SJCRH30 (cell line): ENCODE measurements around the gene MMP24. TPM values are rescaled to one million over a fixed set of nuclear protein-coding genes. Genes with fewer than 3 reads are reported as not detected.
A peak's percentile ranks its signal among the peaks of the same experiment; 100 is the strongest.
"Not testable (repeated sequence)": the region's sequence is repeated elsewhere in the genome, so short reads cannot be mapped to it uniquely, and the experiment has no call there.

Source experiments
- DNase-seq, 2 experiments: peaks; one replicate each; pipeline ENCODE4 v3.0.0-alpha.2; 2015 to 2020
- H3K27ac ChIP-seq: fragments of 250-450 bp; sonication (Bioruptor Pico); 2 replicates; pipeline ENCODE4 v1.5.1; 2020; ENCODE audit warnings: mild to moderate bottlenecking, moderate library complexity
- H3K27me3 ChIP-seq: fragments of 250-450 bp; sonication (Bioruptor Pico); 2 replicates; pipeline ENCODE4 v1.5.1; 2020; ENCODE audit warnings: mild to moderate bottlenecking, moderate library complexity
- H3K36me3 ChIP-seq: fragments of 250-450 bp; sonication (Bioruptor Pico); 2 replicates; pipeline ENCODE4 v1.5.1; 2020; ENCODE audit warnings: mild to moderate bottlenecking, moderate library complexity
- H3K4me1 ChIP-seq: fragments of 250-450 bp; sonication (Bioruptor Pico); 2 replicates; pipeline ENCODE4 v1.5.1; 2020; ENCODE audit warnings: mild to moderate bottlenecking, moderate library complexity
- H3K4me3 ChIP-seq: fragments of 250-450 bp; sonication (Bioruptor Pico); 2 replicates; pipeline ENCODE4 v1.5.1; 2020; ENCODE audit warnings: mild to moderate bottlenecking, moderate library complexity
- H3K9me3 ChIP-seq: fragments of 250-450 bp; sonication (Bioruptor Pico); replicated peaks from 2 replicates; pipeline ENCODE4 v1.5.1; 2020; ENCODE audit warnings: mild to moderate bottlenecking, moderate library complexity
- total RNA-seq: library from RNA; depleted of rRNA; stranded (reverse); fragments of >200 nt; shearing (Covaris generic); gene quantifications from 2 replicates; pipeline ENCODE4 v1.2.3, GENCODE V29; 2014

Gene MMP24
- total RNA-seq, 1 experiment from 2014 or later, result not detected

DNA sequence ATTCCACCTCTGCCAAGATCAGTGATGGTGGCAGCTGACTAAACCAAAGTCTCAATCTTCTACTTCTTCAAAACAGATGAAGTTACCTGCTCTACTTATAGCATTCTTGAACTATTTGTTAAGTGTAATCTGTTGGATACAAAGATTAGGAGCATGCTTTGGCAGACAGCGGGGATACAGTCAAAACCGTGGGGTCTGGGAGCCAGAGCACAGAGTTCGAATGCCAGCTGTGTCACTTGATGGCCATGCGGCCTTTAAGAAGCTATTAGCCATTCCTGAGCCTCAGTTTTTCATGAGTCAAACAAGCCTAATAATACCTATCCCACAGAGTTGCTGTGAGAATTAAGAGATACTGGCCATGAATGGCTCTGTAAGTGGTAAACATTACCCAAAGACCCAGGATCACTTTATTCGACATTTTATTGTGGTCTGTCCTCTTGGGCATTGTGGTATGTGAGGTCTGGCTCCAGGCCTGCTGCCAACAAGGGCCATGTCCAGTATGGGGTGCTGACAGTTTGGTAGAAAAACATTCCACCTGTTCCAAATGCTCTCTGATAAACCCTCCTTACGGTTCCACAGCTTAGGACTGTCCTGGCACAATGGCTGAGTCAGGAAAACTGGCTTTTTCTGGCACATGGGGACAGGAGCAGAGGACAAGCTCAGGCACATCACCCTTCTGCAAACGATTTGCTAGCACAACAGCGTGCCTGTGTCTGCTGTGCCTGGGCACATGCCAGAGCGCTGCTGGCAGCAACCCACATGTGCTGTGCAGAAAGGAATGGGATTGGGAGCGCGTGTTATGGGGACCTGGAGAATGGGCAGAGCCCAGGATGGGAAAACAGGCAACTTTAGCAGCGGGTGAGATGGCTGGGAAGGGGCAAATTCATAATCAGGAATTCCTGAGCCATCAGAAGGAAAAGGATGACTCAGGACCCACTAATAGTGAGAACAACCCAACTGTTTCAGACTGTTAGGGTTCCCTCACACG lies 81.5 kb downstream of the MMP24 start:
- no peaks in the 10 kb centered on the region for H3K9me3 ChIP-seq
- H3K4me3 ChIP-seq, result no peak overlapping the region
- H3K4me1 ChIP-seq, result peaks cover 71% of the 10 kb centered on the region
- no peaks in the 10 kb centered on the region for H3K36me3 ChIP-seq
- no peaks in the 10 kb centered on the region for H3K27me3 ChIP-seq
- peak; percentile 93 to 97 for DNase-seq
- peak overlapping the region; percentile 93 for H3K27ac ChIP-seq

DNA sequence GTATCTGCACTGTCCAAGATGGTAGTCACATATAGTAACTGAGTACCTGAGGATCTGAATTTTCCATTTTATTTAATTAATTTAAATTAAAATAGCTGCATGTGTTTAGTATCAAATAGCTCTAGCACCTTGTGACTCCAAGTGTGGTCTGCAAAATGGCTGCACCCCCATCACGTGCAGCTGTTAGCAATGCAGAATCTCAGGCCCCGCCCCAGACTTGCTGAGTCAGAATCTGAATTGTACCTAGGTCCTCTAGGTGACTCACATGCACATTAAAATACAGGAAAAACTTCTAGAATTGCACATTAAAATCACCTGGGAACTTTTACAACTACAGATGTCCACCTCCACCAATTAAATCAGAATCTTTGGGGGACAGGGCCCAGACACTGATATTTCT lies 84.9 kb downstream of the MMP24 start:
- no peak overlapping the region for H3K4me3 ChIP-seq
- peaks cover 78% of the 10 kb centered on the region for H3K4me1 ChIP-seq
- H3K27me3 ChIP-seq, result no peaks in the 10 kb centered on the region
- DNase-seq, result peak; percentile 62 to 66
- H3K27ac ChIP-seq, result peak overlapping the region; percentile 40
- no peaks in the 10 kb centered on the region for H3K9me3 ChIP-seq
- no peaks in the 10 kb centered on the region for H3K36me3 ChIP-seq

DNA sequence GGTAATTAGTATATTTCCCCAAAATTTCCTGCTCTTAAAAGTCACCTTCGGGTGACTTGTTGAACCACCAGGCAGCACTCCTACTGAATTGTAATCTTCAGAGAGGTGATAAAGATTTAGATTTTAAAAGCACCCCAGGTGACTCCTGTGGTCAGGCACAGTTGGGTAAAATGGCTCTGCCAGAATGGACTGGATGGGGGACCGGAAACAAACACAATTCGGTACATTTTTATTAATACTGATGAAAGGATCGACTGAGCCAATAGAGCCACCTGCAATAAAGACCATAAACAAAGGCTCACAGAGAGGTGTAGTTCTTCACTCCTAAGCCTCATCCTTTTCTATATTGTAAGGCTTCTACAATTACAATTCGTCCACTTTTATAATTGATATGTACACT lies 85.3 kb downstream of the MMP24 start:
- Histone ChIP-seq H3K4me3 (no peak overlapping the region), H3K36me3 (no peaks in the 10 kb centered on the region), H3K9me3 (no peaks in the 10 kb centered on the region), H3K27me3 (no peaks in the 10 kb centered on the region), H3K27ac (peak overlapping the region; percentile 40), H3K4me1 (peaks cover 75% of the 10 kb centered on the region)
- DNase-seq, result no peak

DNA sequence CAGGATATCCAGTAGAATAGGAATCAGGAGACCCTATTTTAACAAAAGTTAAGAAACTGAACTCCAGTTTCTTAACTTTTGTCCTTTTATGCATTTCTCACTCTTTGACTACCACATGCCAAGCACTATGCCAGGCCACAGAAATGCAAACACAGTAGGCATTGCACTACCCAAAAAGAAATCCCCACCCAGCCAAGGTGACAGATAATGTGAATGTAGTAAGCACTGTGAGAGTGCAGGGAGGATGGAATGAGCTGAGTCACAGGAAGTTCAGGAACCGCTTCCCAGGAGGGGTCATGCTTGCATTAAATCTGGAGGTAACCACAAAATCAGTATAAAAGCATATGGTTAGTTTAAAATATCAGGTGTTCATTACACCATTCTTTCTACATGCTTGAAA lies 85.8 kb downstream of the MMP24 start:
- H3K27ac ChIP-seq, result peak overlapping the region; percentile 40
- no peaks in the 10 kb centered on the region for H3K27me3 ChIP-seq
- H3K4me1 ChIP-seq, result peaks cover 74% of the 10 kb centered on the region
- no peak overlapping the region for H3K4me3 ChIP-seq
- no peaks in the 10 kb centered on the region for H3K36me3 ChIP-seq
- no peaks in the 10 kb centered on the region for H3K9me3 ChIP-seq
- DNase-seq, result peak; percentile 70 to 82

DNA sequence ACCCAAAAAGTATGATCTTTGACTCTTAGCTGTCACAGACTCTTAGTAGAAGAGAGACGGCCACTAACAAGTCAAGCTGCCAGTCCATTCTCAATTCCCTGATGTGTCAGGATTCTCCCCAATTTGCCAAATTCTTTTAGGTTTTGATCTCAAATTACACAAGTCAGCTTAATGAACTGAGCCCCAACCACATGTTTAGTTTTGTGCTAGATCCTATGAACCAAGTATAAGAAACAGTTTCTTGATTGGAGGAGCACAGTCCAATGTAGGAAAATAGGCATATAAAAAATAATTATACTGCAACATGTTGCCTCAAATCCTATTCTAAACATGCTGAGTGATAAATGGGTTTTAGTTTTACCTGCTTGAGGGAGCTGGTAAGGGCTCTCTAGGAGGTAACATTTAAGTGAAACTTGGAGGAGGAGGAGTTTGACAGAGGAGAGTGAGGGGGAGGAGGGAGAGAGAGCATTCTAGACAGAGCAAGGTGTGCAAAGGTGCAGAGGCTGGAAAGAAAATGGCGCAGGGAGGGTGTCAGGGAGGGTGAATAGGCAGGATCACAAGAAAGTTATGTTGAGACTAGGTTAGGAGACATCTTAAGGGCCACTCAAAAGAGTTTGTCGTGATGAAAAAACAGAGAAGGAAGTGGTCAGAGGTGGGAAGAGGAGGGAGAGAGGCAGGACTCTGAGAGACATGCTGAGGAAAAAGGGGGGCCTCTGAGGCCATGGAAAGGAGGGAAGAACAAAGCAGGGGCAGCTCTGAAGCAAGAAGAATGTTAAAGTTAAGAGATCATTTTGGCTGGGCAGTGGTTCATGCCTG lies 88.5 kb downstream of the MMP24 start:
- no peak for DNase-seq
- Histone ChIP-seq H3K27me3 (no peaks in the 10 kb centered on the region), H3K9me3 (no peaks in the 10 kb centered on the region), H3K4me1 (peaks cover 86% of the 10 kb centered on the region), H3K36me3 (no peaks in the 10 kb centered on the region), H3K4me3 (no peak overlapping the region), H3K27ac (peak overlapping the region; percentile 46)

DNA sequence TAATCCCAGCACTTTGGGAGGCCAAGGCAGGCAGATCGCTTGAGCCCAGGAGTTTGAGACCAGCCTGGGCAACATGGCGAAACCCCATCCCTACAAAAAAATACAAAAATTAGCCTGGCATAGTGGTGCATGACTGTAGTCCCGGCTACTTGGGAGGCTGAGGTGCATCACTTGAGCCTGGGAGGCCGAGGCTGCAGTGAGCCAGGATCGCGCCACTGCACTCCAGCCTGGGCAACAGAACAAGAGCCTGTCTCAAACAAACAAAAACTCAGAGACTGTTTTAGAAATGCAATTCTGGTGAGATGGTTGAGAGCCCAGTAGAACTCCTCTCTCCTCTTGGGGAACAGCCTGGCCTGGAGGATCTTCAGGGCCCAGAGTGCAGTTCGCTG lies 89.1 kb downstream of the MMP24 start:
- not testable (repeated sequence) for H3K27me3 ChIP-seq, H3K4me3 ChIP-seq, DNase-seq, H3K9me3 ChIP-seq, H3K36me3 ChIP-seq
- Histone ChIP-seq H3K4me1 (peaks cover 92% of the 10 kb centered on the region), H3K27ac (peak overlapping the region; percentile 46; the same call in 1 of the 2 replicates)

DNA sequence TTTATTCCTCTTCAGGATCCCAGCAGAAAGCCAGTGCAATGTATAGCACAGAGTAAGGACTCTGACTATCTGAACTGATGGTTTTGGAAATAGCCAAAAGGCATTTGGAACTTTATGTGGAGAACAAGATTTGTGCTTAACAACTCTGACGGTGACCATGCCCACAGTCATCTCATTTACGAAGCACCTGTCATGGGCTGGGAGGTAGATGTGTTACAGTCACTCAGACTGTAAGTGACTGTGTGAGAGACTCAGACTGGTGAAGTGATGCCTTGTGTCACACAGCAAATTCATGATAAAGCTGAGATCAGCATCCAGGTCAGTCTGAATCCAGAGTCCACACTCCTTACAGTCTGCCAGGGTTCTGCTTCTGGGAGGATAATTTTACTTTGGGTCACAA lies 89.6 kb downstream of the MMP24 start:
- H3K36me3 ChIP-seq, result no peaks in the 10 kb centered on the region
- peak in 1 of 2 experiments; percentile 65 for DNase-seq
- H3K27me3 ChIP-seq, result no peaks in the 10 kb centered on the region
- H3K27ac ChIP-seq, result peak overlapping the region; percentile 46; the same call in 1 of the 2 replicates
- H3K4me3 ChIP-seq, result no peak overlapping the region
- peaks cover 94% of the 10 kb centered on the region for H3K4me1 ChIP-seq
- H3K9me3 ChIP-seq, result no peaks in the 10 kb centered on the region

DNA sequence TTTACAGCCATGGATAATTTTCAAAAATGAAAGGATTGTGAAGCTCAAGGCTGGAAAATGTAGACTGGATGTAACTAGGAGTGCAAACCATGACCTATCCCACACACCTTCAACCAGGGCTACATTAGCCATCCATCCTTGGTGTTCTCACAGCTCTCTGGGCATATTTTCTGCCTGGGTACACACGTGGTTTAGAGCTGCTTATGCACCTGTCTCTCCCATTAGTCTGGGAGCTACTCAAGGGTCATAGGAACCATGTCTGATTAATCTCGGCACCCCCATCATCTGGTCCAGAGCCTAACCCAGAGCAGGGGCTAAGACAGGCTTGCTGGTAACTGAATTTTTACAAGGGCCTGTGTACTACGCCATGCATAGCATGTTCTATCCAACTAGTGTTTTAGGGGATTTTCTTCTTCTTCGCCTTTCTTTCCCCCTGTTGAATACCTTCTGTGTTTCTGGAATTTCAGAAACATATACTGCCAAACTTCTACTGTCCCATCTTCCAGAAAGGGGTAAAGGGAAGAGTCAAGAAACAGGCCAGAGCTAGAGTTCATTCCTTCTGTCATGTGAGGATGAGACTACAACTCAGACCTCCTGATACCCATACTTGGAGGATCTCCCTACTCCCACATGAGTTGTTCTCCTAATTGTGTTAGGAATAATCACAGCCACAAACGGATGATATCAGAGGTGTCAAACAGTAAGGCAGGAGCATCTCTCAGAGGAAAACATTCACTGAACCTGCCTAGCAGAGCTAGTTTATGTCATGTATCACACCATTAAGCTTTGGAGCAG lies 91.1 kb downstream of the MMP24 start:
- H3K4me1 ChIP-seq, result peaks cover 79% of the 10 kb centered on the region
- H3K27ac ChIP-seq, result peak overlapping the region; percentile 65
- DNase-seq, result peak; percentile 46 to 69

DNA sequence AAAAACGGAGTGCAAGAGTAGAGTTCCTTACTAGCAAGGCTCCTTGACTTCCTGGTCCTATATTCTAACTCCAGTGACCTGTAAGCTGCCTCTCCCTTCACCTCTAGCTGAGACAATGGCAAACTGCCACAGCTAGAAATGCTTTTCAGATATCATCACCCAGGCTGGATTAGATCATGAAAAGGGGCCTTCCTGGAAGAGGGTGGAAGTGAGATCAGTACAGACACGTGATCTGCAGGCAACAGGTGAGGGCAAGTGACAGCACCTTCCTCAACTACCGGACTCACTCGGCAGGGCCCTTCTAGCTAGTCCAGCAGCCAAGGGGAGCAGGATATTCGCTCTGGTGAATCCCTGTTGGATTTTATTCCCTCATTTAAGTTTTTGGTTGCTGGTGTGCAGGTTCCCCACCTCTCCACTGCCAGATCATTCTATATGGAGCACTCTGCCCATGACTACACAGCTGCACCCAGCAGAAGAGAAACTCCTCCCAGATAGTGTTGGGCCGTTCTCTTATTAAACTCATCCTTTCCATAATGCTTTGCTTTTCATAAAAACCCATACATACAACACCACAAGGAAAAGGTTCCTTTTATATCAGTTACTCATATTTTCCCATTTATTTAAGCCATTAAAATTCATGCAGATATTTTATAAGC lies 92.1 kb downstream of the MMP24 start:
- Histone ChIP-seq H3K27ac (peak overlapping the region; percentile 65), H3K27me3 (no peaks in the 10 kb centered on the region), H3K4me3 (no peak overlapping the region), H3K36me3 (no peaks in the 10 kb centered on the region), H3K4me1 (peaks cover 70% of the 10 kb centered on the region), H3K9me3 (no peaks in the 10 kb centered on the region)
- peak; percentile 86 to 88 for DNase-seq

More for the DNA sequence above, 91.1 kb downstream of the MMP24 start:
- H3K27me3 ChIP-seq, result no peaks in the 10 kb centered on the region
- no peaks in the 10 kb centered on the region for H3K36me3 ChIP-seq
- no peaks in the 10 kb centered on the region for H3K9me3 ChIP-seq
- H3K4me3 ChIP-seq, result no peak overlapping the region

DNA sequence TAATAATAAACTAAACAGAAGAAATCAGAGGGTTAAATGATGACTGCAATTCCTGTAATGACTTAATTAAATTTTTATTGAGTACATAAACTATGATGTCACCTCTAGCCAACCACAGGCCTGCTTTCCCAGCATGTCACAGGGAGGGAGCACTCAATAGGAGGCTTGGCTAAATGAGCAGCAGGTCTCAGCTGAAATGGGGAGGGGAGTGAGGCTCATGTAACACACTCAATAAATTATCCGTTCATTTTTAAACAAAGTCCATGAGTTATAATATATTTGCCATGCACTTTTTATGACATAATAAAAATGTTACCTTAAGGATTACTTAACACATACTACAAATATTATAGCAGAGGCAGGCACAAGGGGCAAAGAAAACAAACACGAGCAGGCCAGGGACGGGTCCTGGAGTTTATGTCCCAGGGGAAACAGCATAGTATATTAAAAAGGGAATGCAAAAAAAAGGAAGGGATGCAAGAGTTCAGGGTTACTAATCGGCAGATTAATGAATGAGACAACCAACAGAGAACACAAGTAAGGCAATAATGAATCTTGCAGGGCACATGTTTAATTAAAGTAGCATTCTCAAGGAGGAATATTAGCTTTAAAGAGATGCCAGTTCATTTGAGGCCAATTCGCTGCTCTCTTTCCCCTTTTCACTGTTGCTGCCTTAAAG lies 92.8 kb downstream of the MMP24 start:
- H3K27ac ChIP-seq, result peak overlapping the region; percentile 65
- no peaks in the 10 kb centered on the region for H3K27me3 ChIP-seq
- no peak overlapping the region for H3K4me3 ChIP-seq
- H3K9me3 ChIP-seq, result no peaks in the 10 kb centered on the region
- DNase-seq, result peak; percentile 52 to 62
- no peaks in the 10 kb centered on the region for H3K36me3 ChIP-seq
- H3K4me1 ChIP-seq, result peaks cover 63% of the 10 kb centered on the region

DNA sequence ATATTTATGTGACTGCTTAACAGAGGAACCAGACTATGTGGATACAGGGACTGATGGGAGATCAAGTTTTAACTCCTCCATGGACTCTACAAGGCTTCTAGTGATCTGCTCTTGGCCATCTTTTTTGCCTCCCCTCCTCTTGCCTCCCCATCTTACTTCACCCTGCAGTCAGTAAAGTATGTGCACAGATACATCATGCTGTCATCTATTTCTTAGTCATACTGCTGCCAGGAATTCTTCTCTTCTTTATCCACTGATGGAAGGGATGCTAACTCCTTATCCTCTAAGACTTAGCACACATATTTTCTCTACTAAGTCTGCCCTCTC lies 93.3 kb downstream of the MMP24 start:
- Histone ChIP-seq H3K27me3 (no peaks in the 10 kb centered on the region), H3K9me3 (no peaks in the 10 kb centered on the region), H3K27ac (peak overlapping the region; percentile 65; the same call in 1 of the 2 replicates), H3K4me3 (no peak overlapping the region), H3K36me3 (no peaks in the 10 kb centered on the region), H3K4me1 (peaks cover 58% of the 10 kb centered on the region)
- no peak for DNase-seq

DNA sequence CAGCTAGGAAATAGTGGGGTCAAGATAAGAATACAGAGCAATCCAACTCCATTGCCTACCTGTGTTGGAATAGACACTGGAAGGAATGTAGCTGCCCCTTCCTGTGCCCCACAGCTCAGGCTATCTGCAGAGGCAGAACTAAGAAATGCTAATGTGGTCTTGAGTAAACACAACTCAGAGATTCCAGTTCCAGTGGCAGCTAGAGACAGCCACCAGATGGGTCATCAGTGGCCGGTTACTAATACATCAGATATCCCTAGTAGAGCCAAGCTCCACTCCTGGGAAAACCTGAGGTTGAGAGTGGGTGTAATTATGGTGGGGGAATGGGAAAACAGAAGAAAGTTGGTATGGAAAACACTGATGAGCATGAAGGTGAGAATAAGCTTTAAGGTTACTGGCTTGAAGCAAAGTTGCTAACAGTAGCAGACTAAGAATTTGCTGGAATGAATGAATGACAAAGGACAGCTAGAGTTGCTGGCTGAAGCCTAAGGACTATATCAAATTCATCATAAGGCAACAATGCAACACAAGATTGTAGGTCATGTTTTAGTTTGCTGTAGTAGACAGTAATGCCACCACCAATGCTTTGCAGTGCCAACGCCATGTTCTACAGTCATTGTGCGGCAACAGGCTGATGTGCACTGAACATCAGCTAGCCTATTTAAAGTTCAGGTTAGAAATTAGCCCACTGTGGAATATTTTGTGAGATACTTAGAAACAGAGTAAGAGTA lies 94.1 kb downstream of the MMP24 start:
- Histone ChIP-seq H3K27me3 (no peaks in the 10 kb centered on the region), H3K36me3 (no peaks in the 10 kb centered on the region), H3K4me1 (peaks cover 51% of the 10 kb centered on the region), H3K9me3 (no peaks in the 10 kb centered on the region), H3K4me3 (no peak overlapping the region), H3K27ac (peak overlapping the region; percentile 65; the same call in 1 of the 2 replicates)
- DNase-seq, result peak; percentile 48 to 50

DNA sequence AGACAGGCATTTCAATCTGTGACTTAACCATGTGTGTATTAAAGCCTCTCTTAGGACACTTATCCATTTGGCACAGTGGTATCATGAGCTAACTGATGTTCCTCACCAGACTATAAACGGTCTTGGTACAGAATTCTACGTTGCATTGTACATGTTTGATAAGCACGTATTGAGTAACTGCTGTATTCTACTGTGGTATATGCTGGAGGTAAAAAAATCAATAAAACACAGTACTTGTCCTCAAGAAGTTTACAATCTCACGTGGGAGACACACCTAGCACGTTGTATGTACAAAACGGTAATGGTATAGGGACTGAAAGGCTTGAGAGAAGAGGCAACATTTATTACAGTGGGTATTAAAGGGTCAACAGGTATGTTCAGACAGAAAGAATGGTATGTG lies 98.9 kb downstream of the MMP24 start:
- Histone ChIP-seq H3K27ac (no peak overlapping the region), H3K36me3 (no peaks in the 10 kb centered on the region), H3K4me1 (peaks cover 17% of the 10 kb centered on the region), H3K27me3 (no peaks in the 10 kb centered on the region), H3K9me3 (no peaks in the 10 kb centered on the region), H3K4me3 (no peak overlapping the region)
- no peak for DNase-seq
